Tibial artery (tissue), 4 donors: Measurements from ENCODE around the gene CNTD1.
"Not testable (repeated sequence)": the region's sequence is repeated elsewhere in the genome, so short reads cannot be mapped to it uniquely, and the experiment has no call there.

Experiments
- DNase-seq, 2 donors: peaks; one replicate each; pipeline ENCODE4 v3.0.0-alpha.2; 2019
- H3K27ac ChIP-seq, 2 donors: fragments of 200-600 bp; sonication (generic) in 1 of 2; 1 replicate in 1 of 2; 2 replicates in 1 of 2; pipeline ENCODE4 v1.5.1; 2018 to 2019; ENCODE audit warnings: mild to moderate bottlenecking in 1 of 2
- H3K27me3 ChIP-seq, 2 donors: fragments of 200-600 bp; sonication (generic) in 1 of 2; one replicate each; pipeline versions ENCODE4 v1.5.1 to v1.6.0; 2016 to 2019
- H3K36me3 ChIP-seq, 3 donors: fragments of 200-600 bp; sonication (generic) in 2 of 3; one replicate each; pipeline ENCODE4 v1.5.1; 2016 to 2019; ENCODE audit warnings: mild to moderate bottlenecking in 2 of 3
- H3K4me1 ChIP-seq, 4 donors: fragments of 200-600 bp; sonication (generic) in 2 of 4; 1 replicate in 3 of 4; 2 replicates in 1 of 4; pipeline ENCODE4 v1.5.1; 2016 to 2019
- H3K4me3 ChIP-seq, 2 donors: fragments of 200-600 bp; sonication (generic) in 1 of 2; 1 replicate in 1 of 2; 2 replicates in 1 of 2; pipeline ENCODE4 v1.5.1; 2018 to 2019; ENCODE audit warnings: mild to moderate bottlenecking in 2 of 2
- H3K9me3 ChIP-seq, 3 donors: fragments of 200-600 bp; sonication (generic) in 1 of 3; one replicate each; pipeline ENCODE4 v1.5.1; 2016 to 2019
- intact Hi-C: fragments of 100-400 bp; cut with DNase I; formaldehyde crosslinking; loops from one replicate; pipeline ENCODE4 v1.15.0; 2023; ENCODE audit warnings: low total_unique reads
- TF ChIP-seq, protein P1 (sequence below), 2 experiments: fragments of 200-600 bp in 1 of 2; fragments of 450-650 bp in 1 of 2; IDR thresholded peaks; one replicate each; pipeline ENCODE4 v1.5.1; 2017 to 2019; ENCODE audit warnings: antibody characterized with exemption in 2 of 2, mild to moderate bottlenecking in 1 of 2, moderate library complexity in 1 of 2

The CNTD1 gene

DNA sequence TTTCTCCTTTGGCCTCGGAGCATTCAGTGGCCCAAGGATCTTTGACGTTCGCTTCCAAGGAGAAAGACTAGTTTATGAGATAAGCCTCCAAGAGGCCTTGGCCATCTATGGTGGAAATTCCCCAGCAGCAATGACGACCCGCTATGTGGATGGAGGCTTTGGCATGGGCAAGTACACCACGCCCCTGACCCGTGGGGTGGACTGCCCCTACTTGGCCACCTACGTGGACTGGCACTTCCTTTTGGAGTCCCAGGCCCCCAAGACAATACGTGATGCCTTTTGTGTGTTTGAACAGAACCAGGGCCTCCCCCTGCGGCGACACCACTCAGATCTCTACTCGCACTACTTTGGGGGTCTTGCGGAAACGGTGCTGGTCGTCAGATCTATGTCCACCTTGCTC, 53.7 kb downstream of the CNTD1 start:
- Histone ChIP-seq H3K4me3 (peak overlapping the region; percentile 62 to 72), H3K27ac (peak overlapping the region; percentile 90 to 96), H3K36me3 (peaks cover 10 to 20% (median 13%) of the 10 kb centered on the region in 3 donors), H3K27me3 (no peaks in the 10 kb centered on the region), H3K4me1 (peaks cover 0 to 56% (median 25%) of the 10 kb centered on the region in 4 donors), H3K9me3 (no peaks in the 10 kb centered on the region)
- peak; percentile 56 to 87 for DNase-seq
- intact Hi-C loops = no loop called here
- TF ChIP-seq, protein P1, sequence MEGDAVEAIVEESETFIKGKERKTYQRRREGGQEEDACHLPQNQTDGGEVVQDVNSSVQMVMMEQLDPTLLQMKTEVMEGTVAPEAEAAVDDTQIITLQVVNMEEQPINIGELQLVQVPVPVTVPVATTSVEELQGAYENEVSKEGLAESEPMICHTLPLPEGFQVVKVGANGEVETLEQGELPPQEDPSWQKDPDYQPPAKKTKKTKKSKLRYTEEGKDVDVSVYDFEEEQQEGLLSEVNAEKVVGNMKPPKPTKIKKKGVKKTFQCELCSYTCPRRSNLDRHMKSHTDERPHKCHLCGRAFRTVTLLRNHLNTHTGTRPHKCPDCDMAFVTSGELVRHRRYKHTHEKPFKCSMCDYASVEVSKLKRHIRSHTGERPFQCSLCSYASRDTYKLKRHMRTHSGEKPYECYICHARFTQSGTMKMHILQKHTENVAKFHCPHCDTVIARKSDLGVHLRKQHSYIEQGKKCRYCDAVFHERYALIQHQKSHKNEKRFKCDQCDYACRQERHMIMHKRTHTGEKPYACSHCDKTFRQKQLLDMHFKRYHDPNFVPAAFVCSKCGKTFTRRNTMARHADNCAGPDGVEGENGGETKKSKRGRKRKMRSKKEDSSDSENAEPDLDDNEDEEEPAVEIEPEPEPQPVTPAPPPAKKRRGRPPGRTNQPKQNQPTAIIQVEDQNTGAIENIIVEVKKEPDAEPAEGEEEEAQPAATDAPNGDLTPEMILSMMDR (IDR thresholded peaks at IDR 0.05) = no peak

DNA sequence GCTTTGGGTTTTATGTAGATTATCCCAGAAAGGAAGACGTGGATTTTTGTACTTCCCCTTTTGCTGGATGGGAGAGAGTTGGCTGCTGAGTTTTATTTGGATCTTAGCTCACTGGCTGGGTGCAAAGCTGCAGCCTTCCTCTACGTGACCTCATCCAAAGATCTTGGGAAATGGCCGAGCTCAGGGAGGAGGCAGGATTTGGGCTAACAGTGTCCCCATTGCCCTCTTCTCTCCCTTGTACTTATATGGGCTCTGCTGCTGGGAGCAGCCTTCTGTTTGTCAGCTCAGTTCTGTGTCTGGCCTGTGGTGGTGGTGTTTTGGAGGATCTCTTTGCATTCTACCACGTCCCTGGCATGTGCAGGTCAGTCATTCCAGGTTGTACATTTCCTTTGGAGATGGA, 54.3 kb downstream of the CNTD1 start:
- TF ChIP-seq, protein P1 (IDR thresholded peaks at IDR 0.05) = peak in 1 of 2 experiments; percentile 19
- Histone ChIP-seq H3K4me3 (peak overlapping the region; percentile 62 to 72), H3K4me1 (peaks cover 0 to 60% (median 25%) of the 10 kb centered on the region in 4 donors), H3K36me3 (peaks cover 12 to 22% (median 14%) of the 10 kb centered on the region in 3 donors), H3K27me3 (no peaks in the 10 kb centered on the region), H3K27ac (peak overlapping the region; percentile 90 to 96), H3K9me3 (no peaks in the 10 kb centered on the region)
- intact Hi-C loops = no loop called here
- peak; percentile 69 to 92 for DNase-seq

DNA sequence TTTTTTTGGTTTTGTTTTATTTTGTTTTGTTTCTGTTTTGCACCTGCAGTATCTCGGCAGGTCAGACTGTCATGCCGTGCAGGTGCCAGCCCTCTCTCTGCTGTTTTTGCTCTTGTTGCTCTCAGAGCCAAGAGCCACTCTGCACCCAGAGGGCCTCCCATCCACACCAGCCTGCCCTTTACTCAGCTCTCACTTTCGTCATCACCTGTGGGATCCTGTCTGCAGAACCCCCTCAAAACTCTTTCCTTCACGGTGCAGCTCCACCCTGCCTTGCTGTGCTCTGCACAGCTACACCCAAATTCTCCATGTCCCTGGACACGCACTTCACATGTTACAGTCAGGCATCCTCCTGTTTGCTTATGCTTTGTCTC, 54.9 kb downstream of the CNTD1 start:
- Histone ChIP-seq H3K4me3 (peak overlapping the region; percentile 62 to 72), H3K4me1 (peaks cover 0 to 66% (median 25%) of the 10 kb centered on the region in 4 donors), H3K27ac (peak overlapping the region; percentile 90 to 96), H3K36me3 (peaks cover 12 to 22% (median 14%) of the 10 kb centered on the region in 3 donors), H3K9me3 (no peaks in the 10 kb centered on the region), H3K27me3 (no peaks in the 10 kb centered on the region)
- TF ChIP-seq, protein P1 (IDR thresholded peaks at IDR 0.05) = no peak
- peak in 1 of 2 donors; percentile 55 for DNase-seq
- intact Hi-C loops = no loop called here

DNA sequence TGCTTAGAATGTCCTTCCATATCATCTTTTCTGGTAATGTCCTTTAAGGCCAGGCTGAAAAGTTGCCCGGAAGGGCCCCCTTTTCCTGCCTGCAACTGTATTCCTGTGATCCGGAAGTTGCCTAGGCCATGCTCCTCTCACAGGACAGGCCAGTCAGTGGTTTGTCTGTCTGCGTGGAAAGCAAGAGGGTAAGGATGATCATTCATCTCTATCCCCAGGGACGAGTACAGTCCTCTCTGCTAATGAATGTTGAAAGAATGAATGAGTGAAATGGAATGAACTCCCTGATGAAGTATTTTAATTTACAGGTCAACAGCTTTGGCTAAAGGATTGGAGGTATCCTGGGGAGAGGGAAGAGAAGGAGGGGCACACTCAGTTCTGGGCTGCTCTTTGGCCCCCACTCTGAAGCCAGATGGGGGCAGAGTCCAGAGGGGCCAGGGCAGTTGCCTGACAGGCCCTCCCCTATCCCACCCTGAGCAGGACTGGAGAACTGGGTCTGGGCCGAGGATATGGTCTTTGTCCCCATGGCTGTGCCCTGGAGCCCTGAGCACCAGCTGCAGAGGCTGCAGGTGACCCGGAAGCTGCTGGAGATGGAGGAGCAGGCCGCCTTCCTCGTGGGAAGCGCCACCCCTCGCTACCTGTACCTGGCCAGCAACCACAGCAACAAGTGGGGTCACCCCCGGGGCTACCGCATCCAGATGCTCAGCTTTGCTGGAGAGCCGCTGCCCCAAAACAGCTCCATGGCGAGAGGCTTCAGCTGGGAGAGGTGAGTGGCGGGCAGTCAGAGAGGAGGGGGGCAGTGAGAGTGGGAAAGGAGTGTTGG, 55.5 kb downstream of the CNTD1 start:
- TF ChIP-seq, protein P1 (IDR thresholded peaks at IDR 0.05) = no peak
- peaks cover 12 to 22% (median 14%) of the 10 kb centered on the region in 3 donors for H3K36me3 ChIP-seq
- H3K4me3 ChIP-seq = peak overlapping the region; percentile 62 to 72
- DNase-seq = peak in 1 of 2 donors; percentile 62
- no peaks in the 10 kb centered on the region for H3K27me3 ChIP-seq
- peak overlapping the region; percentile 90 to 96 for H3K27ac ChIP-seq
- H3K9me3 ChIP-seq = no peaks in the 10 kb centered on the region
- H3K4me1 ChIP-seq = peaks cover 0 to 68% (median 24%) of the 10 kb centered on the region in 4 donors
- intact Hi-C loops = no loop called here

DNA sequence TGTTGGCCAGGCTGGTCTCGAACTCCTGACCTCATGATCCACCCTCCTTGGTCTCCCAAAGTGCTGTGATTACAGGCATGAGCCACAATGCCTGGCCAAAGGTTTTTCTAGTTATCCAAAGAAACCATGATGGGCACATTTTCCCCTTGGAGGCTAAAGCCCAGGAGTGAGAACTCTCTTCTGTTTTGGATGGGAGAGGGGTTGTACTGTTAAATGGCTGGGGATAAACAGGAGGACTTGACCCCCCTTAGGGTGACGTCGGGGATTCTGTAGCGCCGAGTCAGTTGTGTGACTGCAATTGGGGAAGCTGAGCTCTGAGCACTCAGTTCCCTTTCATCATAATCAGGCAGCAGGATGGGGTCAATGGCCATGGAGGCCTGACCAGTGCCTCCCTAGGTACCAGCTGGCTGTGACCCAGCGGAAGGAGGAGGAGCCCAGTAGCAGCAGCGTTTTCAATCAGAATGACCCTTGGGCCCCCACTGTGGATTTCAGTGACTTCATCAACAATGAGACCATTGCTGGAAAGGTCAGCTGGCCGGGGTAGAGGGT, 56.5 kb downstream of the CNTD1 start:
- no peaks in the 10 kb centered on the region for H3K27me3 ChIP-seq
- no peaks in the 10 kb centered on the region for H3K9me3 ChIP-seq
- TF ChIP-seq, protein P1 (IDR thresholded peaks at IDR 0.05) = no peak
- intact Hi-C loops = no loop called here
- peaks cover 0 to 60% (median 19%) of the 10 kb centered on the region in 4 donors for H3K4me1 ChIP-seq
- peak overlapping the region; percentile 90 to 96 for H3K27ac ChIP-seq
- peak overlapping the region; percentile 62 to 72 for H3K4me3 ChIP-seq
- peak in 1 of 2 donors; percentile 58 for DNase-seq
- H3K36me3 ChIP-seq = peaks cover 12 to 22% (median 14%) of the 10 kb centered on the region in 3 donors

DNA sequence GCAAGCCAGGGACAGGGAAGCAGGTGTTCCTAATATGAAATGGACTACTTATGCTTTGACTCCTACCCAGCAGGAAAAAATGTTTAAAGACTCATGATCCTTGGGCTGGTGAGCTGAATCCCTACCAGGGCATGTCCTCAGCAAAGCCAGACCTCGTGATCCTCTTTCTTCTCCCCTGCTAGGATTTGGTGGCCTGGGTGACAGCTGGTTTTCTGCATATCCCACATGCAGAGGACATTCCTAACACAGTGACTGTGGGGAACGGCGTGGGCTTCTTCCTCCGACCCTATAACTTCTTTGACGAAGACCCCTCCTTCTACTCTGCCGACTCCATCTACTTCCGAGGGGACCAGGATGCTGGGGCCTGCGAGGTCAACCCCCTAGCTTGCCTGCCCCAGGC, 57.4 kb downstream of the CNTD1 start:
- H3K36me3 ChIP-seq = peaks cover 12 to 22% (median 14%) of the 10 kb centered on the region in 3 donors
- peaks cover 0 to 53% (median 13%) of the 10 kb centered on the region in 4 donors for H3K4me1 ChIP-seq
- intact Hi-C loops, H3K27me3 ChIP-seq, H3K9me3 ChIP-seq: not testable (repeated sequence)
- peak overlapping the region; percentile 62 to 72 for H3K4me3 ChIP-seq
- H3K27ac ChIP-seq = peak overlapping the region; percentile 90 to 96
- DNase-seq = peak in 1 of 2 donors; percentile 31

DNA sequence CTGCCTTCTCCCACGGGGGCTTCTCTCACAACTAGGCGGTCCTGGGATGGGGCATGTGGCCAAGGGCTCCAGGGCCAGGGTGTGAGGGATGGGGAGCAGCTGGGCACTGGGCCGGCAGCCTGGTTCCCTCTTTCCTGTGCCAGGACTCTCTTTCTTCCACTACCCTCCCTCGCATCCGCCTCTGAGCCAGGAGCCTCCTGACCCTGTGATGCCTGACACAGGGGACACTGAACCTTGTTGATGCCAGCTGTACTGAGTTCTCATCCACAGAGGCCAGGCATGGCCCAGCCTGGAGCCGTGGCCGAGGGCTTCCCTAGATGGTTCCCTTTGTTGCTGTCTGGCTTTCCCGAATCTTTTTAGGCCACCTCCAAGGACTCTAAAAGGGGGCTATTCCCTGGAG, 57.9 kb downstream of the CNTD1 start:
- peak overlapping the region in 1 of 2 donors; percentile 72 for H3K4me3 ChIP-seq
- intact Hi-C loops, H3K9me3 ChIP-seq, H3K27me3 ChIP-seq: not testable (repeated sequence)
- peak in 1 of 2 donors; percentile 66 for DNase-seq
- H3K36me3 ChIP-seq = peaks cover 12 to 22% (median 14%) of the 10 kb centered on the region in 3 donors
- peak overlapping the region; percentile 90 to 96 for H3K27ac ChIP-seq
- H3K4me1 ChIP-seq = peaks cover 0 to 53% (median 13%) of the 10 kb centered on the region in 4 donors
